ENCODE measurements around the gene RNF144A.

The RNF144A gene

DNA sequence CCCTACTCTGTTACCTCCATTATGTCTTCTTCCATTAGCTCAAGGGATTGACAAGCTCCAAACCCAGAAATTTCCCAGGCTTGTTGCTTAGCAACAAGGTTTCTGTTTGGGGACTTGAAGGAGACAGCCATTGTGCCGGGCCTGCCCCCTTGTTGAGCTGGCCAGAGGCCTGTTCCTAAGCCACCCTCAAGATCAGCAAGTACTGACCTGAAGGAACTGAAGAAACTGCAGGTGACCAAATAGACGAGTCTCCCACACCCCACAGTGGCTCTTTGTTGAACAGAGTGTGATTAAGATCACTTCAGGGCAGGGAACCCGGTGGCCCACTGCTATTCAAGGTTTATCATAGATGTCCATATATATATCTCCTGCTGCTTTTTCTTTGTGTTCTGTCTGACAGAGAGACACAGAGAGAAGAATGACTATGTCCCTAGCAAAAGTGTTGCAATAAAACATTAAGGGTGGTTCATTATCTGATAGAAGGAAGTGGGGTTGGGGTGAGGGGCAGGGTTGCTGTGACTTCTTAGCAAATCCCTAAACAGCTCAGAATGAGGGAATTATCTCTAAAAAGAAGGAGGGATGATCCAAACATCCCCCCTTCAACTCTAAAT lies 69.2 kb downstream of the RNF144A start:
- H3K4me3 ChIP-seq (ENCODE audit: low read depth, low read length) = no peak overlapping the region
- TF ChIP-seq CTCF (IDR thresholded peaks at IDR 0.05; ENCODE audit: low read depth, low read length) (no peak), POLR2A (IDR thresholded peaks at IDR 0.05; ENCODE audit: extremely low read depth, insufficient read length) (no peak), MYC (IDR thresholded peaks at IDR 0.05; ENCODE audit: low read depth, low read length) (no peak), MAX (IDR thresholded peaks at IDR 0.05; ENCODE audit: low read depth, low read length) (no peak)
- peak; percentile 78 for DNase-seq (ENCODE audit: low read depth)

GRCh38 chr2:6986912-6987361 lies 69.7 kb downstream of the RNF144A start:
- no peak for TF ChIP-seq MAX (IDR thresholded peaks at IDR 0.05; ENCODE audit: low read depth, low read length)
- no peak for TF ChIP-seq CTCF (IDR thresholded peaks at IDR 0.05; ENCODE audit: low read depth, low read length)
- no peak for TF ChIP-seq MYC (IDR thresholded peaks at IDR 0.05; ENCODE audit: low read depth, low read length)
- TF ChIP-seq POLR2A (IDR thresholded peaks at IDR 0.05; ENCODE audit: extremely low read depth, insufficient read length) = no peak
- no peak for DNase-seq (ENCODE audit: low read depth)
- no peak overlapping the region for H3K4me3 ChIP-seq (ENCODE audit: low read depth, low read length)

DNA sequence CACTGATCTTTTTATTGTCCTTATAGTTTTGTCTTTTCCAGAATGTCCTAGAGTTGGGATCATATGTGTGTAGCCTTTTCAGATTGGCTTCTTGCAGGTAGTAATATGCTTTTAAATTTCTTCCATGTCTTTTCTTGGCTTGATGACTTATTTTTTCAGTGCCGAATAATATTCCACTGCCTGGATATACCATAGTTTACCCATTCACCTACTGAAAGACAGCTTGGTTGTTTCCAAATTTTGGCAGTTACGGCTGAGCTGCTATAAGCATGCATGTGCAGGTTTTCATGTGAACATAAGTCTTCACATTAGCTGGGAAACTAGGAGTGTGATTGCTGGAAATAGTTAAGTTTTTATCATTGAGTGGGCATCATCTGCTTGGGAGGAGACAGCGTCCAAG lies 73.7 kb downstream of the RNF144A start:
- DNase-seq (ENCODE audit: low read depth) = no peak
- H3K4me3 ChIP-seq (ENCODE audit: low read depth, low read length) = no peak overlapping the region
- no peak for TF ChIP-seq POLR2A (IDR thresholded peaks at IDR 0.05; ENCODE audit: extremely low read depth, insufficient read length)
- TF ChIP-seq MAX (IDR thresholded peaks at IDR 0.05; ENCODE audit: low read depth, low read length) = no peak
- TF ChIP-seq MYC (IDR thresholded peaks at IDR 0.05; ENCODE audit: low read depth, low read length) = no peak
- no peak for TF ChIP-seq CTCF (IDR thresholded peaks at IDR 0.05; ENCODE audit: low read depth, low read length)

GRCh38 chr2:6992794-6993228 lies 75.6 kb downstream of the RNF144A start:
- DNase-seq (ENCODE audit: low read depth) = no peak
- no peak overlapping the region for H3K4me3 ChIP-seq (ENCODE audit: low read depth, low read length)
- TF ChIP-seq MYC (IDR thresholded peaks at IDR 0.05; ENCODE audit: low read depth, low read length) = no peak
- TF ChIP-seq CTCF (IDR thresholded peaks at IDR 0.05; ENCODE audit: low read depth, low read length) = no peak
- no peak for TF ChIP-seq POLR2A (IDR thresholded peaks at IDR 0.05; ENCODE audit: extremely low read depth, insufficient read length)
- no peak for TF ChIP-seq MAX (IDR thresholded peaks at IDR 0.05; ENCODE audit: low read depth, low read length)

DNA sequence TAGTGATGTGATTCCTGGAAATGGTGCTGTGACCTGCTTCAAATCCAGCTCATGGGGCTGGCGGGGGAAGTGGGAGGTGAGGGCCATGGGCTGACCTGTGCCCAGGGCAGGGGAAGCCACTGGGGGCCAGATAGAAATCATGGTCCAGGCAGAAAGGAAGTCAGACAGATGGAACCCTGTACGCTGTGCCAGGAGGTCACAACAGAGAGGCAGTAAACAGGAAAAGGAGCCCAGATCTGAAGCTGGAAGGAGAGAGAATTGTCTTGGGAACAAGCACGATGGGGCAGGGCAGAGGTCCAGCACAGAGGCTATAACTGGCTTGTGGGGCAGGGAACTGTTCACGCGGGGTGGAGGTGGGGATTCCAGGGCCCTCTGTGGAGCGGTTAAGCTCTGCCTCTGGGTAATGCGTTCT lies 76.0 kb downstream of the RNF144A start:
- TF ChIP-seq MYC (IDR thresholded peaks at IDR 0.05; ENCODE audit: low read depth, low read length) (no peak), CTCF (IDR thresholded peaks at IDR 0.05; ENCODE audit: low read depth, low read length) (no peak), MAX (IDR thresholded peaks at IDR 0.05; ENCODE audit: low read depth, low read length) (no peak), POLR2A (IDR thresholded peaks at IDR 0.05; ENCODE audit: extremely low read depth, insufficient read length) (no peak)
- no peak for DNase-seq (ENCODE audit: low read depth)
- H3K4me3 ChIP-seq (ENCODE audit: low read depth, low read length) = no peak overlapping the region

All from NB4 (cell line).